ENCODE measurements around the gene GLRA3. TPM values are rescaled to one million over a fixed set of nuclear protein-coding genes. Genes with fewer than 3 reads are reported as not detected.

GLRA3 gene
- total RNA-seq, 1 donor from 2014 or later: not detected

DNA sequence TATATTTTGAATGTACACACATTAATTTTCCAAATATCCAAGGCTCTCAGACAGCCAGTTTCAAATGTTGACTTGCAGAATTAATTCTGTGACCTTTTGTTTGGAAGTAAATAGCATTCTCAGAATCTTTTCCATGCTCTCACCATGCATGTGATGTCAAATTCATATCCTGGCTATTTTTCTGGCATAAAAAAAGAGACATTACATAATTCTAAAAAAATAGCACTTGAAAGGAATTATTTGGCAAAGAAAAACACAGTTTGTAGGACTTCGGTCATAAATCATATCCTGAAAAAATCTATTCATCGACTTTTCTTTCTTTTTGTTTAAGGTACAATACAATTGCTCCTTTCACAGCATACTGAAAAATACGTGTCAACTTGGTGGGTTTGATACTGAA, 111.2 kb downstream of the GLRA3 start:
- TF ChIP-seq POLR2A (IDR thresholded peaks at IDR 0.05) (no peak), POLR2AphosphoS5 (IDR thresholded peaks at IDR 0.05; ENCODE audit: insufficient read depth in 1 of 2, low read depth in 1 of 2) (no peak)
- TF ChIP-seq, protein P1, sequence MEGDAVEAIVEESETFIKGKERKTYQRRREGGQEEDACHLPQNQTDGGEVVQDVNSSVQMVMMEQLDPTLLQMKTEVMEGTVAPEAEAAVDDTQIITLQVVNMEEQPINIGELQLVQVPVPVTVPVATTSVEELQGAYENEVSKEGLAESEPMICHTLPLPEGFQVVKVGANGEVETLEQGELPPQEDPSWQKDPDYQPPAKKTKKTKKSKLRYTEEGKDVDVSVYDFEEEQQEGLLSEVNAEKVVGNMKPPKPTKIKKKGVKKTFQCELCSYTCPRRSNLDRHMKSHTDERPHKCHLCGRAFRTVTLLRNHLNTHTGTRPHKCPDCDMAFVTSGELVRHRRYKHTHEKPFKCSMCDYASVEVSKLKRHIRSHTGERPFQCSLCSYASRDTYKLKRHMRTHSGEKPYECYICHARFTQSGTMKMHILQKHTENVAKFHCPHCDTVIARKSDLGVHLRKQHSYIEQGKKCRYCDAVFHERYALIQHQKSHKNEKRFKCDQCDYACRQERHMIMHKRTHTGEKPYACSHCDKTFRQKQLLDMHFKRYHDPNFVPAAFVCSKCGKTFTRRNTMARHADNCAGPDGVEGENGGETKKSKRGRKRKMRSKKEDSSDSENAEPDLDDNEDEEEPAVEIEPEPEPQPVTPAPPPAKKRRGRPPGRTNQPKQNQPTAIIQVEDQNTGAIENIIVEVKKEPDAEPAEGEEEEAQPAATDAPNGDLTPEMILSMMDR (IDR thresholded peaks at IDR 0.05): no peak
- Histone ChIP-seq H3K4me3 (no peak overlapping the region), H3K27me3 (no peaks in the 10 kb centered on the region), H3K9me3 (no peaks in the 10 kb centered on the region), H3K27ac (no peak overlapping the region), H3K4me1 (no peaks in the 10 kb centered on the region), H3K36me3 (no peaks in the 10 kb centered on the region)
- no peak for DNase-seq (ENCODE audit: extremely low spot score in 2 of 2)
- intact Hi-C loops (cut with DNase I): no loop called here

DNA sequence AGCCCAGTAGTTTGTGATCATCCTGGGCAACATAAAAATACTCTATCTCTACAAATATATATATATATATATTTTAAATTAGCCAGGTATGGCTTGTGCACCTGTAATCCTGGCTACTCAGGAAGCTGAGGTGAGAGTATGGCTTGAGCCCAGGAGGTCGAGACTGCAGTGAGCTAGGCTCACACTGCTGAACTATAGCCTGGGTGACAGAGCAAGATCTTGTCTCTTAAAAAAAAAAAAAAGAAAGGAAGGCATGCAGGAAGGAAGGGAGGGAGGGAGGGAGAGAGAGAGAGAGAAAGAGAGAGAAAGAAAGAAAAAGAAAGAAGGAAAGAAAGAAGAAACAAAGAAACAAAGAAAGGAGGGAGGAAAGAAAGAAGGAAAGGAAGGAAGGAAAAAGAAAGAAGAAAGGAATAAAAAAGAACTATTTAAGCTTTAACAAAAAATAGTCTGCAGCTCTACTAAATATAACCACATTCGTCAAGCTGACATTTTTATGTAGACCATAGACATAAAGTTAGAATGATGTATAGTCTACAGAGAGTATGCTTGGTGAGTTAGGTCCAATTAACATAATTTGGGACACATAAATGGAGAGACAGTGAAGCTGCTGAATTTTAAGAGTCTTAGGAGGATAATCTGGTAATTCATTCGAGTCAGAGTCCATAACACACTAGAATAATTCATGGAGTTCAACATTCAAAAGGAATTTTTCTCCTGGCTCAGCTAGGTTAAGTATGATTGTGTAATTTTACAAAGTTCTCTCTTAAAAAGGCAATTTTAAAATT, 111.9 kb downstream of the GLRA3 start:
- no peak for DNase-seq (ENCODE audit: extremely low spot score in 2 of 2)
- H3K27ac ChIP-seq: no peak overlapping the region
- no peaks in the 10 kb centered on the region for H3K9me3 ChIP-seq
- TF ChIP-seq, protein P1 (IDR thresholded peaks at IDR 0.05): no peak
- TF ChIP-seq POLR2A (IDR thresholded peaks at IDR 0.05) (no peak), POLR2AphosphoS5 (IDR thresholded peaks at IDR 0.05; ENCODE audit: insufficient read depth in 1 of 2, low read depth in 1 of 2) (no peak)
- H3K27me3 ChIP-seq: no peaks in the 10 kb centered on the region
- intact Hi-C loops (cut with DNase I): no loop called here
- H3K36me3 ChIP-seq: no peaks in the 10 kb centered on the region
- H3K4me3 ChIP-seq: no peak overlapping the region
- no peaks in the 10 kb centered on the region for H3K4me1 ChIP-seq

DNA sequence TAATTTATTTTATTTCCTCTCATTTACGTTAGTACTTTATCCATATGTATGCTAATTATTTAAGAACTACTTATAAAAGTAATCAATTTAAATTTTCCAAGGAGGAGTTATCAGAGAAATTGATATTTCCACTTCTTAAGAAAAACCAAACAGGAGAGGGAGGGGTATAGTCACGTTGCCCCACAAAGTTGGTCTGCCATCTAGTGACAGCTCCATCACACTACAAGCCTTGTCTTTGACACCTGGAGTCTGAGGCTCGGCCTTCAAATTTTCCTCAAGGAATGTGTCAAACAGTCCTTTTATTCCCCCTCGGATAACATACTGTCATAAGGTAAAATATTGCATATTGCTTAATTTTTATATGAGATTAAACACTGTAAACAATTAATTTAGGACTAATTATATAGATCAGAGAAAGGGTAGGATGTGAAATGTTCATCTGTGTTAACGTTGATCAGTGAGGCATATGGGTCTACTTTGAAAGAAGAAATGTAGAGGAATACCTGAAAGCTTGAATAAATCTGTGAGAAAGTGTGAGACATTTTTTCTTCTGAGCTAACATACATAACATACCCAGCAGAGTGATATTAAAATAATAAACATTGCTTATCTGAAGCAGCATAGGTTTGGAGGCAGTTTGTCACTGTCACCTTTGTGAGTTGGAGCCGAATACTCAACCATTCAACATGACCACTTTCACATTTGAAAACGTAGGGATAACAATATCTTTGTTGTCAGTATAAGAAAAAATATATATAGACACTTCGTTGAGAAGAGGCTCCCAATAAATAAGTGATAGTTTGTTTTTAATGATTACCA, 114.4 kb downstream of the GLRA3 start:
- H3K9me3 ChIP-seq: no peaks in the 10 kb centered on the region
- H3K4me1 ChIP-seq: no peaks in the 10 kb centered on the region
- no peak overlapping the region for H3K27ac ChIP-seq
- no peaks in the 10 kb centered on the region for H3K27me3 ChIP-seq
- H3K4me3 ChIP-seq: no peak overlapping the region
- TF ChIP-seq POLR2AphosphoS5 (IDR thresholded peaks at IDR 0.05; ENCODE audit: insufficient read depth in 1 of 2, low read depth in 1 of 2) (no peak), POLR2A (IDR thresholded peaks at IDR 0.05) (no peak)
- TF ChIP-seq, protein P1 (IDR thresholded peaks at IDR 0.05): peak in 1 of 3 experiments; percentile 27
- DNase-seq (ENCODE audit: extremely low spot score in 2 of 2): no peak
- intact Hi-C loops (cut with DNase I): no loop called here
- no peaks in the 10 kb centered on the region for H3K36me3 ChIP-seq

DNA sequence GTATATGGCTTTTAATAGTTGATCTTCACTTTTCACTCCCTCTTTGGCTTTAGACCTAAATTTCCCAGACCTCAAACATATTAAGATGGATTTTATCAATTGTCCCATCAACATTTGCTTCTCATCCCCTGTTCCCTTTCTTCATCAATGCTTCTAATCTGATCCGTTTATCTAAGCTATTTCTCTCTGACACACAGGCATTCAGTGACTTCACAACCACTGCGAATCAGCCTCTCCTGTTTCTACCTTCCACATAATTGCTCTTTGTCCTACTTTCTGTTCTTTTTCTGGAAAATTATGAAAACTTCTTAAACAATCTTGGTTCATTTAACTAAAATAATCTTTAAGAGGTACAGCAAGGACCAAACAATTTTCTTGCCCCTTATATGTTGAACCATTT, 115.2 kb downstream of the GLRA3 start:
- intact Hi-C loops (cut with DNase I): no loop called here
- H3K4me1 ChIP-seq: no peaks in the 10 kb centered on the region
- no peak for DNase-seq (ENCODE audit: extremely low spot score in 2 of 2)

More for the DNA sequence above, 115.2 kb downstream of the GLRA3 start:
- no peaks in the 10 kb centered on the region for H3K9me3 ChIP-seq
- no peaks in the 10 kb centered on the region for H3K27me3 ChIP-seq
- H3K4me3 ChIP-seq: no peak overlapping the region
- H3K27ac ChIP-seq: no peak overlapping the region
- no peaks in the 10 kb centered on the region for H3K36me3 ChIP-seq
- TF ChIP-seq, protein P1 (IDR thresholded peaks at IDR 0.05): no peak
- no peak for TF ChIP-seq POLR2AphosphoS5 (IDR thresholded peaks at IDR 0.05; ENCODE audit: insufficient read depth in 1 of 2, low read depth in 1 of 2)
- TF ChIP-seq POLR2A (IDR thresholded peaks at IDR 0.05): no peak

Data from vagina (tissue), 2 donors.